Stimulated activated CD4-positive, alpha-beta T cell treated with anti-CD3 and anti-CD28 coated beads, Interleukin-15, amount 100 ng/mL, for 1 hour (primary cell): ENCODE data around the gene NVL.
"Not testable (repeated sequence)": the region's sequence is repeated elsewhere in the genome, so short reads cannot be mapped to it uniquely, and the experiment has no call there.

Experiments used
- DNase-seq, 2 donors: peaks; one replicate each; pipeline ENCODE4 v3.0.0-alpha.2; 2020; ENCODE audit warnings: low read depth in 1 of 2, low spot score in 1 of 2

The NVL gene

DNA sequence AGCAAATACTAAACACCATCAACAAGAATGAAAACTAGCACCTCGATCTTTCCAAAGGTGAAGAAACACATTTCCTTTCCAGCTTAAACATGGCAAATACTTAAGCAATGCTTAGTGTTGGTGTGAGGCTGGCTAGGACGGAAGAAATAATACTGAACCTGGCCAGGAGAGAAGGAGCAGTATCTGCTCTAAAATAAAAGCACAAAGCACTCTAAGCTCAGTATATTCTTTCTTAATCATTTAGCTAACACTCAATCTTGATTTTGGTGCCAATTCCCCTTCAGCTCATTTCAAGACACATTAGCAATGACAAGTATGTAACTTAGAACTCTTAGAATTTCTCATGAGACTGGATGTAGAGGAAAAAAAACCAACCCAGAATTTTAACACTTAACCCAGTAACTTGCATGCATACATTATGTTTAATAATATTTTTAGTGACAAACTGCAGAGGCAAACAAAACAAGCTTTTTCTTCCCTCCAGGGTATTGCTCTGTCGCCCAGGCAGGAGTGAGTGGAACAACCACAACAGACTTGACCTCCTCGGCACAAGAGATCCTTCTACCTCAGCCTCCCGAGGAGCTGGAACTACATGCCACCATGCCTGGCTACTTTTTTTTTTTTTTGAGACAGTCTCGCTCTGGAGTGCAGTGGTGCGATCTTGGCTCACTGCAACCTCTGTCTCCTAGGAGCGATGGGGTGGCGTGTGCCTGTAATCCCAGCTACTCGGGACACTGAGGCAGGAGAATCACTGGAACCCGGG lies 92.7 kb downstream of the NVL start:
- DNase-seq = no peak

DNA sequence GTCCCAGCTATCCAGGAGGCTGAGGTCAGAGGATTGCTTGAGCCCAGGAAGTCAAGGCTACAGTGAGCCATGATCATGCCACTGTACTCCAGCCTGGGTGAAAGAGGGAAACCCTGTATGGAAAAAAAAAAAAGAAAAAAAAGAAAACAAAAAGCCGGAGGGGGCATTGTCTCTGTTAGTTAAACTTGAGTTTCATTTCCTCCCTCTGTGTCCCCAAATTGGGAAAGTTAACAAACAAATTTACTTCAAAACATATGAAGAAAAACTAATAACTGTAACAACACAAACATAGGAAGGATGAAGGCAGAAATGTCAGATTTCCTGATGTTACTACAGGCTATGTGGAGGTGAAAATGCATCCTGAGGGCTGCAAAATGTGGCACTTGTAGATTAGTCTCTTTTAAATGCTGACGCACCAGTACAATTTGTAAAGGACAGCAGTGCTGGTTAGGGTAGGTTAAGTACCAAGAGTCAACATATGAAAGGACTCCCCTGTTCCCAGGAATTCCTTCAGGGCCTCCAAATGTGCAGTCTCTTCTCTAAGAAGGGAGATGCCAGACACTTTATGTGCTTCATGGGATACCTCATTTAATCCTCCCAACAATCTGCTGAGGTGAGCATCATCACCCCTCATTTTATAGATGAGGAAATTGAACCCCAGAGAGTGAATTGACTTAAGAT lies 94.0 kb downstream of the NVL start:
- DNase-seq = no peak

DNA sequence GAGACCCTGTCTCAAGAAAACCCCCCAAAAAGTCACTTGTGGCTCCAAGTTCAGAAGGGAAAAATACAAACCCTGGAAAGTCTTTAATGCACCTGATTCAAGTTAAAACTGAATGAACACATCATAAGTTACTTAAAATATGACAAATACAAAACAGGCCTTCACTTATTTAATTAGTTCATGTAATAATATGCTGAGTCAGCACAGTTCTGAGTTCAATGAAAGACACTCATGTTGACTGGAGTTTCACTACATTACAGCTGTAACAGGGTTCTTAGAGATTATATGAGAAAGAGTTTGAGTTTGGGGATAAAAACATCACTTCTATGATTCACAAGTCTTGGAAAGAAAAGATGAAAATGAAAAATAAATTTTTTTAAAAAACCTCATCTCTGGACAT lies 96.0 kb downstream of the NVL start:
- DNase-seq = no peak

DNA sequence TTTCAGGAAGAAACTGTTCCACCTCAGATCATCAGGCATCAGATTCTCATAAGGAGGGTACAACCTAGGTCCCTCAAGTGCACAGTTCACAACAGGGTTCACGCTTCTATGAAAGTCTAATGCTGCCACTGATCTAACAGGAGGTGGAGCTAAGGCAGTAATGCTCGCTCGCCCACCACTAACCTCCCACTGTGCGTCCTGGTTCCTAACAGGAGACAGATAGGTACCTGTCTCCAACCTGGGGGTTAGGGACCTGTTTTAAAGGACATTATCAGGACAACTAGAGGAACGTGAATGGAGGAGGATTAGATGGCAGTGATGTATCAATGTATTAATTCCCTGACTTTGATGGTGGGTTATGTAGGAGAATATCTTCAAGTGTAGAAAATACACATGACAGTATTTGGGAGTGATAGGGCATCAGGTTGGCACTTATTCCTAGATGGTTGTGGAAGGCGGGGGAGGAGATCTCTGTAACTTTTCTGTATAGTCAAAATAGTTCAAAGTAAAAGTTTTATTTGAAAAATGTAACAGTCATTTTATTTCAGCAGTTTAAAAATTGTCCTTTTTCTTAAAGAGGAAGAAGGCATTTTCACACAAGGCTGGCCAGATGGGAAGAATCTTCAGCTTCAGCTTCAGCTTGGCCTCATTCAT lies 103.0 kb downstream of the NVL start:
- no peak for DNase-seq

DNA sequence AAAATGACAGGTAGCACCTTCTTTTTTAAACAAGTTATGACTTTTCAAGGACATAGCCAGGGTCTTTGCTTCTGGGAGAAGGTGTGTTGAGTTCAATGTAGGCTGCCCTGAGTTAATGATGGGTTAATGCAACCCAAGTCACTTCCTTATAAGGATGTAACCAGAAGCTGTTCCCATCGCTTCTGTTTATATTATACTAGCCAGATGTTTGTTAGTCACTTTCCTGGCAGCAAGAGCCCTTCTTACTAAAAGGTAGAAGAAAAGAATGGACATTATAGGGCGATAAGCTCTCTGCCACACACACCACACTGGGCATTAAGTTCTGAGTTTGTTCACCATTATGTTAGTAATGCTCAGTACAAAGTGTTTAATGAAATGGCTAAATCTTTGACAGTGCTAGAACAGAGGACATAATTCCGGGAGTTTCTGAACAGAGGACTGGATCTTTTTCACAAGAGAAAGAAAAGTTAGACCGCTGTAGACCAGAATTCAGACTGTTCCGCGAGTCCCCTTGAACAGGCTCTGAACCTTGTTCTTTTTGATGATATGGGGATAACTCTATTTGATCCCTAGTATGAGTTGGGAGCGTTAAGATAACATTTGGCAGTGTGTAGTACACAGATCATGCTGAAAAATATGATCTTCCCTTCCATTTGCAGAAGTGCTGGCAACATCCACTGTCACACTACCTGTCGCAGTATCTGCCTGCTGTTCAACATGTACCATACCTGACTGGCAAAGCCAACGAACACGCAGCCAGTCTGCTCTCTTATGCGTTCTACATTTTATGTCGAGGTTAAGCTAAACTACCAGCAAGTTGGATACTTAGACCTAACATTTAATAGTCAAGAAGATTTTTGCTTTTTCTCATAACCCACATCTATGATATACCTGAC lies 105.9 kb downstream of the NVL start:
- DNase-seq = no peak

DNA sequence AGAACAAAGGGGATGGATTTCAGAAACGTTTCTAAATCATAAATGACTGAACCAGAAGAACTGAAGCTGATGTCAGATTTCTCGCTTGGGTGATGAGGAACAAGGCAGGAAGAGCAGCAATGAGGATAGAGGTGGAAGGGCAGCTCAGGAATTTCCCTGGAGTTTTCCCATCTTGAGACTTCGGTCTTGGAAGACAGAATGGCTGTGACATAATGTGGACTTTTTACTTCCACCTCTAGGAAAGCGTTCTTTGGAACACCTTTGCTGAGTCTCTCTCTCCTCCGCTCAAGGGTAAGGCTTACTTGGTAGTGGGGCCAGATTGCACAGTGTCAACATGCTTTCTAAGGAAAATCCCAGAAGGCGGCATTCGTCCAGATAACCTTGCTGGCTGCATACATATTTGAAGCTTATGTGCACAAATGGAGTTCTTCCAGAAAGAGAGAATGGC lies 110.3 kb downstream of the NVL start:
- DNase-seq = no peak

DNA sequence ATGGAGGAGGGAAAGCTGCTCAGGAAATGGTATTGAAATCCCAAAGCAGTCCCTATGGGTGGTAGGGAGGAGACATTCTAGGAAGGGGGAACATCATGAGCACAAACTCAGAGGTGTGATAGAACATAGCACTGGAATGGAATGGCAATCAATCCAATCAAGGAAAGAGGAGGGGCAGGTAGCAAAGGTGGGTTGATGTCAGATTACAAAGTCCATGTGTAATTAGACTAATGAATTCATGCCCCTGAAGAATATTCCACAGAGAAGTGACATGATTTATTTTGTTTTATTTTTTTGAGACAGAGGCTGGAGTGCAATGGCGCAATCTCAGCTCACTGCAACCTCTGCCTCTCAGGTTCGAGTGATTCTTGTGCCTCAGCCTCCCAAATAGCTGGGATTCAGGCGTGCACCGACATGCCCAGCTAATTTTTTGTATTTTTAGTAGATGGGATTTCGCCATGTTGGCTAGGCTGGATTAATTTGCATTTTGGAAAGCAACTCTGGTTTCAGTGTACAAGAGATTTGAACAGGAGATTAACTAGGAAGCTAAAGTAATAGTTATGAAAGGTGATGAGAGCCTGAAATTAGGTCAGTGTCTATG lies 110.9 kb downstream of the NVL start:
- no peak for DNase-seq

DNA sequence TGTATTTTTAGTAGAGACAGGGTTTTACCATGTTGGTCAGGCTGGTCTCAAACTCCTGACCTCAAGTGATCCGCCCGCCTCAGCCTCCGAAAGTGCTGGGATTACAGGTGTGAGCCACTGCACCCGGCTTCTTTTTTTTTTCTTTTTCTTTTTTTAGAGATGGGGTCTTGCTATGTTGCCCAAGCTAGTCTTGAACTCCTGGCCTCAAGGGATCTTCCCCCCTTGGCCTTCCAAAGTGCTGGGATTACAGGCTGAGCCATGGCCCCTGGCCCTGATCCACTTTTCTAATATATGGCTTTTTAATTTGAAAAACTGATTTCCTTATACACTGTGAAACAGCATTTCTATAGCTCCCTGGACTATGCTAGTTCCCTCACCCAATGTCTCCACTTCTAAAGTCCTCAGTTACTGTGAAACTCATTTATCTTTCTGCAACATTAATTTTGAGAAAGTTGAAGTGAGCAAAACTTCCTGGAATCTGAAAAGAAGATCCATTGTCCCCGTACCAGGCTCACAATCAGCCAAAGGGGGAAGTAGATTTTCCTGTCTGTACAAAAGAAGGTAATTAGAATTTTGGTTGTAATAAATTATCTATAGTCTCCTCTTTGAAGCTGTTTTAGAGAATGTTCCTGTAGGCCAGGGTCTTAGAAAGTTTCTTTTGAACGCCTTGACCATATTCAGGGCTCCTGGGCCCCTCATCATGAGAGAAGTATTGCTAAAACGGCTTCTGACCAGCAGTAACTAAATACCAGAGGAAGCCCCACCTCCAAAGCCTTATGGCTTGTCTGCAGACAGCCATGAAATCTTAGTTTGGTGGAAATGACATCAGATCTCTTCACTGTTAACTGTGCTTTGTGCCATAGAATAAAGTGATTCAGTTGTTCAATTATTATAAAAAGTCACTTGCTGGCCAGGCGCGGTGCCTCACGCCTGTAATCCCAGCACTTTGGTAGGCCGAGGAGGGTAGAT lies 112.0 kb downstream of the NVL start:
- DNase-seq = no peak

DNA sequence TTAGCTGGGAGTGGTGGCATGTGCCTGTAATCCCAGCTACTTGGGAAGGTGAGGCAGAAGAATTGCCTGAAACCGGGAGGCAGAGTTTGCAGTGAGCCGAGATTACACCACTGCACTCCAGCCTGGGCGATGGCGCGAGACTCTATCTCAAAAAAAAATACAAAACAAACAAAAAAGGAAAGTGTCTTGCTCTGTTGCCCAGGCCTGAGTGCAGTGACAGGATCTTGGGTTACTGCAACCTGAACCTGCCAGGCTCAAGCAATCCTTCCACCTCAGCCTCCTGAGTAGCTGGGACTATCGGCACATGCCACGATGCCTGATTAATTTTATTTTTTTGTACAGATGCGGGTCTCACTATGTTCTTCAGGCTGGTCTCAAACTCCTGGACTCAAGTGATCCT lies 113.6 kb downstream of the NVL start:
- no peak for DNase-seq

DNA sequence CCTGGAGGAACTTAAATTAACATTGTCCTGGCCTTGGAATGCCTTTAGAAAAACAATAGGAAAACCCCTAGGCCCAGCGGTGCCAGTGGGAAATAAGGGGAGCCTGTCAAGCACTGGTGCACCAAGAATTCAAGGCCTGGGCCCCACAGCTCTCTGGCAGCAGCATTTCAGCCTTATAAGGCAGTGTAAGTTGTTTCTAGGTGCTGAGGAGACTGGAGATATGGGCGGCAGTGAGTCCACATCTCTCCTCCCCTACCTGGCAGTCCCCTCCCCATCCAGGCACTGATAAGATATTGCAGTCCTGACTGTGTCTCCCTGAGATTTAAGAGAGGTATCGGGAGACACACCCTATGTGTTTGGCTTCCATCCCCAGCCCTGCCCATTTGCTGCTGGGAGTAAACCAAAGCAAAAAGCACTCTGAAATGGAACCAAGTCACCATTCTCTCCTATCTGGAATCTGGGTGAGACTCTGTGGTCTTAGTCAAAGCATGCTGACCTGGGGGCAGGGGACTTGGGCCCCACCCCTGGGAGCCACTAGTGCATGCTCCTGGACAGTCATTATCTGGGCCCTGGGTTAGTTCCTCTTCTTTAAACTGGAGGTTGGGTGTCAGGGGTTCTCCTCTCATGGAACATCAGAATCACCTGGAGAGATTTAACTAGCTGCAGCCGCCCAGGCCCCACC lies 116.4 kb downstream of the NVL start:
- no peak for DNase-seq

DNA sequence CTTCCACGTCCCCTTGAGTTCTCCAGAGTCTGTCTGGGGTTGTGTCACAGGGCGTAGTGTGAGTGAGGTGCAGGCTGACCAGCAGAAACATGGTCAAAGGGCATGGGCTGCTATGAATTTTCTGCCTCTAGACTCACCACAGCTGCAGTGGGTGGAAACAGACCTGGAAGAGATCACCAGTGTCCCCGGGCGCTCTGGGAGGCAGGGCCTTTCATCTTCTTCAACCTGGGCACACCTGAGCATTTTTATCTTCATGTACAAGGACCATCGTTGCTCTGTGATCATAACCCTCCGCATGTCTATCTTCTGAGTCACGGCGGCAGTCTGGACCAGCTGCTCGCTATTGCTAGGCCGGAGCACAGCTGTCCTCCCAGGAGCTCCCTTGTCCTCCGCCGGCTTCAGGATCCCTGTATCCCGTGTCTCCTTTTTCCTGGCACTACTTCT lies 117.3 kb downstream of the NVL start:
- no peak for DNase-seq

DNA sequence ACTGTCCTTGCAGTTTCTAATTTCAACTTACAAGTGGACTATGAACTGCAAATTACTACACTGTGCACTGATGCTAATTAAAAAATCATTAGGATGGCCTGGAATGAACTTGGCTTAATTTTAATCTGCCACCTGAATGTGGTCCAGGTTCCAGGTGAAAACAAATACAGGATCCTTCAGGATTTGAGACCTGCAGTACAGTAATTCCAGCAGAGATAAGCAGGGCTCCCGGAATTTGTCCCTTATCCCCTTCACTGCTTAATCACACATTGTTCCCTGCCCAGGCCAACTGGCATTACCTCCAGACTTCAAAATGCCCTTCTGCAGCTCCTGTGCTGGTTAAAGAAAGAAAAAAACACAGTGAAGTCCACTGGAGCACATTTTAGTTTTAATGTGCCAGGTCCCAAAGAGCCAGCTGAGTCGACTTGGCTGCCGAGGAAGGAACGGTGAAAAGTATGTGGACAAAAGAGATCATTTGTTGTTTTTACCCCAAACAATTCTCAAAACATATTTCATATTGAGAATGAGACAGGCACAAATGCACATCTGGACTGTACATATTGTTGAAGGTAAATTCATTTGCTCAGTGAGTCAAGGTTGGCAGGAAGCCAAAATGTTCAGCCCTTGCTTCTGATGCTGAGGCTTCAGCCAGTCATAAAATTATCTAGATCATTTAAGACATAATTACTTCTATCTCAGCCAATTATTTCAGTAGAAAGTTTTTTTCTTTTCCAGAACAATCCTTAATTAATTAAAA lies 118.6 kb downstream of the NVL start:
- no peak for DNase-seq

DNA sequence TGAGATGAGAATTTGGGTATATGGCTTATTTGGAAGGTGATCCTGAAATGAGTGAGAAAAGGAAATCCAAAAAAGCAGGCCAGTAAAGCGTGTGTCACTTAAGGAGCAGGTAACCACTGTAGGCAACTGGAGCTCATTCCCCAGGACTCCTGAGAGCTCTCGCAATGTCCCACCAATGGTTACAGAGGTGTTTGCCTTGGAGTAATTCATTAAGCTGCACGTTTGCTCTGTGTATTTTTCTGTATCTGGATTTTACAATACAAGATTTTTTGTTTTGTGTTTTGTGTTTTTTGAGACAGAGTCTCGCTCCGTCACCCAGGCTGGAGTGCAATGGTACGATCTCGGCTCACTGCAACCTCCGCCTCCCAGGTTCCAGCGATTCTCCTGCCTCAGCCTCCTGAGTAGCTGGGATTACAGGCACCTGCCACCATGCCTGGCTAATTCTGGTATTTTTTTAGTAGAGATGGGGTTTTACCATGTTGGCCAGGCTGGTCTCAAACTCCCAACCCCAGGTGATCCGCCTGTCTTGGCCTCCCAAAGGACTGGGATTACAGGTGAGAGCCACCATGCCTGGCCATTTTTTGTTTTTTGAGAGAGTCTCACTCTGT lies 123.9 kb downstream of the NVL start:
- DNase-seq = not testable (repeated sequence)

DNA sequence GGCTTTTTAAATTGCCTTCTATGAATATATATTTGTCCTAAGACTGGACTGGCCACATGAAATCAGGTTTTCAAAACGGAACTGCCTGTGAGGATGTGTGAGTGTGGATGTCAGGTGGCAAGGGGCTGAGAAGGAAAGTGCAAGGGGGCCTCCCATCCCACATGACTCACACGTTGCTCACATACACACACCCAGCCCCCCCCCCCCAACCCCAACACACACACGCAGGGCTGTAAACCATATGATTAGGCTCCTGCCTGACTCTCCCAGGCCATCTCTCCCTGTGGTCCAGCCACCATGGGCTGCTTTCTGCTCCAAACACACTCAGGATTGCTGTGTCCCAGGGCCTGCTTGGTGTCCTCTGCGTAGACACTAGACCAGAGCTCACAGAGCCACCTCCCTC lies 124.5 kb downstream of the NVL start:
- peak in 1 of 2 donors; percentile 14 for DNase-seq

DNA sequence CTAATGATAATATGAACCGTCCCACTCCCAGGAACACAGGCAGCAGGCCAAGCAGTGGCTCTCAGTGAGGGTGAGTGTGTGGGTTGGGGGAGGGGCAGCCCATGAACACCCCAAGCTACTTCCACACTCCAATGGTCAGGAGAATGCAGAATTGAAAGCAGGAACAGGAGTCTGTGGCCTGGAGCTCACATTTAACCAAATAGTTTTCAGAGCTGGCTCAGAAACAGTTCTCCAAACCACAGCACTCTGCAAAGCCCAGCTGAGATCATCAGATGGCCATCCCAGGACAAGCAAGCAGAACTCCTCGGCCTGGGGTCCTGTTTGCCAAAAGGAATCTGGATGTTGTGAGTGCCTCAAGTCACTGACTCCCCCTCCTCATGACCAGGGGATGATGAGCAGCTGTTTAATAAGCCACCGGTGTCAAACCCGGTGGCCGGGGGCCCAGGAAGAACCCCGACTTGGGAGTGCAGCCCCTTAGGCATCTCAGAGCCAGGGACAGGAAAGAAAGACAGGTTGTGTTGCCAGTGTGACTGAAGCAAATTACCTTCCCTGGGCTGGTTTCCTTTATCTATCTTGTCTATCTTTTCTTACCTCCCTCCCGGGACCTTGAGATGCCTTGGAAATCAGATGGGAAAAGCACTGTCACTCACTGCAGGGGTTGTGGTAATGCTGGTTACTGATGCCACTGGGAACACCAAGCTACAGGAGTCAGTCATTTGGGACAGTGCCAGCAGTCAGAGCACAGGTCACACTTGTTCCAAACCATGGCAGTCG lies 126.5 kb downstream of the NVL start:
- DNase-seq = no peak

DNA sequence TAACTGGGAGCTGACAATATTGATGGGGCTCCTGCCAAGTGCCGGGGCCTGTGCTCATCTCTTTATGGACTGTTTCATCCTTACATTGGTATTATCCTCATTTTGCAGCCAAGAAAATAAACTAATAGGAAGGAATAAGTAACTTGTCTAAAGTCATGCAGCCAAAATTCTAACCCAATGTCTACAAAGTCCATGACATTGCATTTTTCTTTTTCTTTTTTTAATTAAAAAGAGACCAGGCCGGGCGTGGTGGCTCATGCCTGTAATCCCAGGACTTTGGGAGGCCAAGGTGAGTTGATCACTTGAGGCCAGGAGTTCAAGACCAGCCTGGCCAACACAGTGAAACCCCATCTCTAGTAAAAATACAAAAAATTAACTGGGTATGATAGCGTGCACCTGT lies 128.1 kb downstream of the NVL start:
- no peak for DNase-seq

DNA sequence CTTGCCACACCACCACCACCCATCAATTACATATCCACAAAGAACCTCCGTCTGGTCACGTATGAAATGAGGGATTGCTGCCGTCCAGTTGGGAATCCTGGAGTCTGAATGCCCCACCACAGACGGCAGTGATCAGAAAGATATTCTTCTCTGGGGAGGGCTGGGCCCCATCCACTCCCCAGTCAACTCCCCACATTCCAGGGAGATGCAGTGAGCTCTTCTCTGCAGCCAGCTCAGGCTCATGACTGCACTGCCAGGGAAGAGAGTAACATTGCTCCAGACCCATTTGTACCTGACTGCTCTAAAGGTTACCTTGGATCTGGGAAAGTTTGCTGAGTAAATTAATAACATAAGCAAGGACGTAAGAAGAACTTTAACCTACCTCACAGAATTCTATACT lies 128.6 kb downstream of the NVL start:
- no peak for DNase-seq
